CD4-positive, alpha-beta T cell treated with Interleukin-15 for 4 hours (primary cell): ENCODE data around the gene TMEM72.

Experiments
- DNase-seq: peaks from one replicate; pipeline ENCODE4 v3.0.0-alpha.2; 2020; ENCODE audit warnings: low spot score

Gene TMEM72

GRCh38 chr10:44921061-44921460 is 9.9 kb downstream of the TMEM72 start:
- DNase-seq: no peak

- DNase-seq: no peak
Observed at GRCh38 chr10:44921506-44921905, 10.4 kb downstream of the TMEM72 start.

- DNase-seq: no peak
Observed at GRCh38 chr10:44922021-44922420, 10.9 kb downstream of the TMEM72 start.

GRCh38 chr10:44922796-44923545 is 11.8 kb downstream of the TMEM72 start:
- DNase-seq: no peak

GRCh38 chr10:44923611-44924010 is 12.5 kb downstream of the TMEM72 start:
- no peak for DNase-seq

GRCh38 chr10:44924261-44925040 is 13.3 kb downstream of the TMEM72 start:
- no peak for DNase-seq

- DNase-seq: no peak
Observed at GRCh38 chr10:44925224-44925623, 14.1 kb downstream of the TMEM72 start.

- DNase-seq: no peak
Observed at GRCh38 chr10:44925811-44926750, 14.9 kb downstream of the TMEM72 start.

- DNase-seq: no peak
Observed at GRCh38 chr10:44926751-44927351, 15.7 kb downstream of the TMEM72 start.

GRCh38 chr10:44927352-44927751 is 16.2 kb downstream of the TMEM72 start:
- DNase-seq: no peak

- DNase-seq: no peak
Observed at GRCh38 chr10:44928462-44928861, 17.3 kb downstream of the TMEM72 start.

GRCh38 chr10:44929356-44930255 is 18.5 kb downstream of the TMEM72 start:
- no peak for DNase-seq

GRCh38 chr10:44930904-44931620 is 19.9 kb downstream of the TMEM72 start:
- no peak for DNase-seq

GRCh38 chr10:44931621-44932516 is 20.7 kb downstream of the TMEM72 start:
- DNase-seq: no peak

- peak; percentile 81 for DNase-seq
Observed at GRCh38 chr10:44932517-44933450, 21.6 kb downstream of the TMEM72 start.

- no peak for DNase-seq
Observed at GRCh38 chr10:44933451-44934321, 22.5 kb downstream of the TMEM72 start.
